Liver (tissue), 9 donors: ENCODE results near the gene NDFIP2. TPM values are rescaled to one million over a fixed set of nuclear protein-coding genes. Genes with fewer than 3 reads are reported as not detected.

ENCODE experiments used
- DNase-seq: peaks from one replicate; pipeline ENCODE4 v3.0.0-alpha.2; 2017; ENCODE audit warnings: low spot score
- H3K27ac ChIP-seq, 2 donors: one replicate each; pipeline ENCODE4 v1.7.0; 2013; ENCODE audit warnings: inconsistent platforms in 2 of 2, low read length in 2 of 2, control low read depth in 1 of 2, low read depth in 1 of 2, mild to moderate bottlenecking in 1 of 2
- H3K27me3 ChIP-seq, 4 donors: one replicate each; pipeline versions ENCODE4 v1.6.1 to v1.7.0; 2013; ENCODE audit warnings: low read length in 3 of 4, inconsistent platforms in 1 of 4, mild to moderate bottlenecking in 1 of 4, moderate library complexity in 1 of 4; ENCODE audit not compliant: control insufficient read depth in 4 of 4, insufficient read depth in 4 of 4
- H3K36me3 ChIP-seq, 4 donors: one replicate each; pipeline versions ENCODE4 v1.6.1 to v1.7.0; 2013; ENCODE audit warnings: low read length in 3 of 4, mild to moderate bottlenecking in 3 of 4, low read depth in 1 of 4, moderate library complexity in 1 of 4; ENCODE audit not compliant: control insufficient read depth in 4 of 4, insufficient read depth in 3 of 4
- H3K4me1 ChIP-seq, 4 donors: one replicate each; pipeline versions ENCODE4 v1.6.1 to v1.7.0; 2013; ENCODE audit warnings: low read length in 3 of 4, mild to moderate bottlenecking in 3 of 4, moderate library complexity in 1 of 4; ENCODE audit not compliant: control insufficient read depth in 4 of 4, insufficient read depth in 4 of 4
- H3K4me3 ChIP-seq, 3 donors: one replicate each; pipeline versions ENCODE4 v1.6.1 to v1.7.0; 2013; ENCODE audit warnings: low read length in 3 of 3, control low read depth in 1 of 3, low read depth in 1 of 3, mild to moderate bottlenecking in 1 of 3
- H3K9ac ChIP-seq, 2 donors: one replicate each; pipeline ENCODE4 v1.7.0; 2013; ENCODE audit warnings: low read length in 2 of 2, mild to moderate bottlenecking in 2 of 2, moderate library complexity in 2 of 2, control low read depth in 1 of 2, low read depth in 1 of 2
- H3K9me3 ChIP-seq, 4 donors: one replicate each; pipeline versions ENCODE4 v1.6.1 to v1.7.0; 2013; ENCODE audit warnings: low read length in 3 of 4; ENCODE audit not compliant: control insufficient read depth in 4 of 4
- EGR1 ChIP-seq, 2 donors: IDR thresholded peaks; 2 replicates each; pipeline ENCODE4 v1.6.1; 2016 to 2018; ENCODE audit warnings: antibody characterized with exemption in 2 of 2, low read depth in 2 of 2
- FOXA2 ChIP-seq: IDR thresholded peaks from 2 replicates; pipeline ENCODE4 v1.6.1; 2016; ENCODE audit warnings: antibody characterized with exemption
- GABPA ChIP-seq, 2 donors: IDR thresholded peaks in 1 of 2; conservative IDR thresholded peaks in 1 of 2; 2 replicates each; pipeline ENCODE4 v1.6.1; 2016; ENCODE audit warnings: antibody characterized with exemption in 2 of 2, mild to moderate bottlenecking in 1 of 2, moderate library complexity in 1 of 2
- HNF4G ChIP-seq: IDR thresholded peaks from 2 replicates; pipeline ENCODE4 v1.6.1; 2016; ENCODE audit warnings: antibody characterized with exemption
- RAD21 ChIP-seq, 2 donors: IDR thresholded peaks; 2 replicates each; pipeline ENCODE4 v1.6.1; 2016; ENCODE audit warnings: antibody characterized with exemption in 2 of 2, mild to moderate bottlenecking in 2 of 2
- YY1 ChIP-seq: IDR thresholded peaks from 2 replicates; pipeline ENCODE4 v1.6.1; 2016; ENCODE audit warnings: antibody characterized with exemption, mild to moderate bottlenecking
- WGBS: extraction: QIAGEN DNeasy Blood & Tissue Kit; methylation state at CpG from one replicate; pipeline ENCODE4 v1.1.7; 2013; 5-methylcytosine and 5-hydroxymethylcytosine counted together
- polyA plus RNA-seq, 2 donors: library from polyadenylated mRNA; stranded (reverse) in 1 of 2; unstranded in 1 of 2; fragments of 200-250 nt in 1 of 2; fragments of >200 nt in 1 of 2; fragmentation: Nextera tagmentation in 1 of 2; extraction: Ambion mirVana in 1 of 2; gene quantifications; one replicate each; pipeline versions ENCODE4 v1.2.1 to v1.2.3, GENCODE V29; 2013 to 2015
- total RNA-seq, 2 donors: library from RNA; depleted of rRNA; stranded (reverse); fragments of >200 nt; gene quantifications; one replicate each; pipeline ENCODE4 v1.2.3, GENCODE V29; 2014
- TF ChIP-seq, protein P1 (sequence below): fragments of 150-350 bp; IDR thresholded peaks from 2 replicates; pipeline ENCODE4 v1.5.1; 2017; ENCODE audit warnings: improper control_type of control experiment, low read depth, low read length; ENCODE audit not compliant: missing input control
- TF ChIP-seq, protein P2 (sequence below): IDR thresholded peaks from 2 replicates; pipeline ENCODE4 v1.6.1; 2016; ENCODE audit warnings: antibody characterized with exemption
- TF ChIP-seq, protein P3 (sequence below): IDR thresholded peaks from 2 replicates; pipeline ENCODE4 v1.6.1; 2016; ENCODE audit warnings: antibody characterized with exemption
- TF ChIP-seq, protein P4 (sequence below): IDR thresholded peaks from 2 replicates; pipeline ENCODE4 v1.6.1; 2016; ENCODE audit warnings: antibody characterized with exemption, mild to moderate bottlenecking
- donor health status: healthy.
- donor health status: healthy.
- donor health status: healthy.
- donor health status: healthy.
- donor health status: healthy.

The NDFIP2 gene
- total and polyA plus RNA-seq, 4 donors = 15.5 to 22.2 (median 16.3) TPM

DNA sequence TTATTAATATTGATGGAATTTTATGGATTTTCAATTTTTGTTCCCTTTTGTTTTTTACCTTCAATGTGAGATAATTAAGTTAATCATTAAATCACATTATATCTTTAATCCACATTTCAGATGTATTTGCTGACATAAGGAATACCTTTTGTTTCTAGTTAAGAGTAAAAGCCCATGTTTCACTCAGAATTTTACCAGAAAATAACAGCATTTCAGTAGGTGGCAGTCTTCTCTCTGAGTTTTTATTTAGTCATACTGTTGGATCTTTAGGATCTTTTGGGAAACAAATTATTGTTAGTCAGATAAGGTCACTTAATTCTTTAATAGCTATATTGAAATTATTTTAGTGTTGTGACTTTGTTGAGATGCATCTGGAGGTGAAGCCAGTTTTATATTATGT is 67.9 kb downstream of the NDFIP2 start:
- H3K4me3 ChIP-seq = no peak overlapping the region
- no peak for DNase-seq

DNA sequence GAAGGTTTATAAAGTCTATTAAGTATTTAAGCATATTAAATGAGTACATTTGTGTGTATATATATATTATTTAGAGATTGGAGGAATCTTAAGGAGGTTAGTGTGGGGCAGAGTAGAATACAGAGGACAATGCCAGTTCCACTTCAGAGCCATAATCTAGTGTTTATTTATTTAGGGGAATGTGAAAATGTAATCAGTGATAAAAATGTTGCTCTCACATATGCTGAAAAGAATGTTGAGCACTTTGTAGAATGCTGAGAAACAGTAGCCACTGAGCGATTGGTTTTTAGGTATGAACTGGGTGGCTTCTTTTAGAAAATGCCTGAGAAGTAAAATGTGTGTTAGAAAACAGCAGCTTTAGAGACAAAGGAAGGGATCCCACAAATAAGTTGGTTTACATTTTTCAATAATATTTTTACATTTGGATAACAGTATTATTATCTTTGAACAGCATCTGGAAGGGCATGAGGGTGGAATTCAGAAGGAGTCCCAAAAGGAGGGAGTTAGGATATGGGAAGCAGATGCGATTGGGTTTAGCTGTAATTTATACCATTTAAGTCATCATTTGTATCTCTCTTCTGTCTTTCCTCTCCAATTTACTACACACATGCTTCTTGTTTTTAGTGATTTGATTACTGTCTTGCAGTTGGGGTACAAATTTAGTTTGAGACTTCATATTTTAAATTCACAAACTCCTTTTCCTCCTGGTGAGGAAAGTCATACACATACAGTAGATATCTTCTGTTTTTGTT is 68.6 kb downstream of the NDFIP2 start:
- H3K36me3 ChIP-seq = peaks cover 0 to 6% (median 0%) of the 10 kb centered on the region in 4 donors
- H3K9ac ChIP-seq = no peak overlapping the region
- H3K4me3 ChIP-seq = no peak overlapping the region
- no peak for DNase-seq
- WGBS = 86% methylated on average over 2 of the region's 2 CpGs
- H3K27ac ChIP-seq = no peak overlapping the region
- H3K27me3 ChIP-seq = no peaks in the 10 kb centered on the region
- H3K4me1 ChIP-seq = peaks cover 3 to 10% (median 7%) of the 10 kb centered on the region in 4 donors
- no peaks in the 10 kb centered on the region for H3K9me3 ChIP-seq
- TF ChIP-seq, protein P1, sequence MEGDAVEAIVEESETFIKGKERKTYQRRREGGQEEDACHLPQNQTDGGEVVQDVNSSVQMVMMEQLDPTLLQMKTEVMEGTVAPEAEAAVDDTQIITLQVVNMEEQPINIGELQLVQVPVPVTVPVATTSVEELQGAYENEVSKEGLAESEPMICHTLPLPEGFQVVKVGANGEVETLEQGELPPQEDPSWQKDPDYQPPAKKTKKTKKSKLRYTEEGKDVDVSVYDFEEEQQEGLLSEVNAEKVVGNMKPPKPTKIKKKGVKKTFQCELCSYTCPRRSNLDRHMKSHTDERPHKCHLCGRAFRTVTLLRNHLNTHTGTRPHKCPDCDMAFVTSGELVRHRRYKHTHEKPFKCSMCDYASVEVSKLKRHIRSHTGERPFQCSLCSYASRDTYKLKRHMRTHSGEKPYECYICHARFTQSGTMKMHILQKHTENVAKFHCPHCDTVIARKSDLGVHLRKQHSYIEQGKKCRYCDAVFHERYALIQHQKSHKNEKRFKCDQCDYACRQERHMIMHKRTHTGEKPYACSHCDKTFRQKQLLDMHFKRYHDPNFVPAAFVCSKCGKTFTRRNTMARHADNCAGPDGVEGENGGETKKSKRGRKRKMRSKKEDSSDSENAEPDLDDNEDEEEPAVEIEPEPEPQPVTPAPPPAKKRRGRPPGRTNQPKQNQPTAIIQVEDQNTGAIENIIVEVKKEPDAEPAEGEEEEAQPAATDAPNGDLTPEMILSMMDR = no peak
- TF ChIP-seq EGR1 (IDR thresholded peaks at IDR 0.05; ENCODE audit: low read depth in 2 of 2) = no peak
- TF ChIP-seq, protein P2, sequence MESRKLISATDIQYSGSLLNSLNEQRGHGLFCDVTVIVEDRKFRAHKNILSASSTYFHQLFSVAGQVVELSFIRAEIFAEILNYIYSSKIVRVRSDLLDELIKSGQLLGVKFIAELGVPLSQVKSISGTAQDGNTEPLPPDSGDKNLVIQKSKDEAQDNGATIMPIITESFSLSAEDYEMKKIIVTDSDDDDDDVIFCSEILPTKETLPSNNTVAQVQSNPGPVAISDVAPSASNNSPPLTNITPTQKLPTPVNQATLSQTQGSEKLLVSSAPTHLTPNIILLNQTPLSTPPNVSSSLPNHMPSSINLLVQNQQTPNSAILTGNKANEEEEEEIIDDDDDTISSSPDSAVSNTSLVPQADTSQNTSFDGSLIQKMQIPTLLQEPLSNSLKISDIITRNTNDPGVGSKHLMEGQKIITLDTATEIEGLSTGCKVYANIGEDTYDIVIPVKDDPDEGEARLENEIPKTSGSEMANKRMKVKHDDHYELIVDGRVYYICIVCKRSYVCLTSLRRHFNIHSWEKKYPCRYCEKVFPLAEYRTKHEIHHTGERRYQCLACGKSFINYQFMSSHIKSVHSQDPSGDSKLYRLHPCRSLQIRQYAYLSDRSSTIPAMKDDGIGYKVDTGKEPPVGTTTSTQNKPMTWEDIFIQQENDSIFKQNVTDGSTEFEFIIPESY = no peak
- TF ChIP-seq HNF4G = no peak
- no peak for TF ChIP-seq GABPA (IDR thresholded peaks at IDR 0.05 in 1 of 2, conservative IDR thresholded peaks at IDR 0.05 in 1 of 2)
- TF ChIP-seq, protein P3, sequence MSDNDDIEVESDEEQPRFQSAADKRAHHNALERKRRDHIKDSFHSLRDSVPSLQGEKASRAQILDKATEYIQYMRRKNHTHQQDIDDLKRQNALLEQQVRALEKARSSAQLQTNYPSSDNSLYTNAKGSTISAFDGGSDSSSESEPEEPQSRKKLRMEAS = no peak
- no peak for TF ChIP-seq FOXA2
- TF ChIP-seq, protein P4, sequence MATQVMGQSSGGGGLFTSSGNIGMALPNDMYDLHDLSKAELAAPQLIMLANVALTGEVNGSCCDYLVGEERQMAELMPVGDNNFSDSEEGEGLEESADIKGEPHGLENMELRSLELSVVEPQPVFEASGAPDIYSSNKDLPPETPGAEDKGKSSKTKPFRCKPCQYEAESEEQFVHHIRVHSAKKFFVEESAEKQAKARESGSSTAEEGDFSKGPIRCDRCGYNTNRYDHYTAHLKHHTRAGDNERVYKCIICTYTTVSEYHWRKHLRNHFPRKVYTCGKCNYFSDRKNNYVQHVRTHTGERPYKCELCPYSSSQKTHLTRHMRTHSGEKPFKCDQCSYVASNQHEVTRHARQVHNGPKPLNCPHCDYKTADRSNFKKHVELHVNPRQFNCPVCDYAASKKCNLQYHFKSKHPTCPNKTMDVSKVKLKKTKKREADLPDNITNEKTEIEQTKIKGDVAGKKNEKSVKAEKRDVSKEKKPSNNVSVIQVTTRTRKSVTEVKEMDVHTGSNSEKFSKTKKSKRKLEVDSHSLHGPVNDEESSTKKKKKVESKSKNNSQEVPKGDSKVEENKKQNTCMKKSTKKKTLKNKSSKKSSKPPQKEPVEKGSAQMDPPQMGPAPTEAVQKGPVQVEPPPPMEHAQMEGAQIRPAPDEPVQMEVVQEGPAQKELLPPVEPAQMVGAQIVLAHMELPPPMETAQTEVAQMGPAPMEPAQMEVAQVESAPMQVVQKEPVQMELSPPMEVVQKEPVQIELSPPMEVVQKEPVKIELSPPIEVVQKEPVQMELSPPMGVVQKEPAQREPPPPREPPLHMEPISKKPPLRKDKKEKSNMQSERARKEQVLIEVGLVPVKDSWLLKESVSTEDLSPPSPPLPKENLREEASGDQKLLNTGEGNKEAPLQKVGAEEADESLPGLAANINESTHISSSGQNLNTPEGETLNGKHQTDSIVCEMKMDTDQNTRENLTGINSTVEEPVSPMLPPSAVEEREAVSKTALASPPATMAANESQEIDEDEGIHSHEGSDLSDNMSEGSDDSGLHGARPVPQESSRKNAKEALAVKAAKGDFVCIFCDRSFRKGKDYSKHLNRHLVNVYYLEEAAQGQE = no peak

More for the DNA sequence above, 67.9 kb downstream of the NDFIP2 start:
- no peaks in the 10 kb centered on the region for H3K9me3 ChIP-seq
- no peak overlapping the region for H3K9ac ChIP-seq
- H3K36me3 ChIP-seq = peaks cover 0 to 6% (median 0%) of the 10 kb centered on the region in 4 donors
- TF ChIP-seq RAD21 (IDR thresholded peaks at IDR 0.05) = peak; percentile 45 to 53
- TF ChIP-seq YY1 = no peak
- TF ChIP-seq, protein P2 = no peak
- H3K27ac ChIP-seq = no peak overlapping the region
- H3K27me3 ChIP-seq = no peaks in the 10 kb centered on the region
- H3K4me1 ChIP-seq = peaks cover 3 to 10% (median 7%) of the 10 kb centered on the region in 4 donors
